ENCODE measurements around the gene ETHE1. TPM values are rescaled to one million over a fixed set of nuclear protein-coding genes. Genes with fewer than 3 reads are reported as not detected.

ETHE1 gene
- total RNA-seq, 6 donors from 2014 or later: 27.4 to 69.2 (median 41.4) TPM

DNA sequence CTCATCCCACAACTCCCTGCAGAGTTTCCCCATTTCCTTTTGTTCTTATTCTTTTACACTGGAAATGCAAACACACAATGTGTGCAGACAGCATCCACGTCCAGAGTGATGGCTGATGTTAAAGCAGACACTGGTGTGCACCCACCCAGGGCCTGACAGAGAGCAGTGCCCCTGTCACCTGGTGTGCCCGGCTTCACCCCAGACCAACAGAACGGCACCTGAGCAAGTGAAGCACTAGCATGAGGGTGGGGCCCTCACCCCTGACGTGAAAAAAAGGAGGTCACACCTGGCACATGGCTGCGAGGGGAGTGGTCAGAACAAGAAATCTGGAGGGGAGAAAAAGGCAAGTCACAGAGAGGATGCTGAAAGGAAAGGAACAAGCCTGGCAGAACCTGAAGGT, 18.3 kb upstream of the ETHE1 start:
- 91 to 97% methylated on average over 5 of the region's 5 CpGs for WGBS, 2 donors
- no peaks in the 10 kb centered on the region for H3K9me3 ChIP-seq
- H3K4me3 ChIP-seq: no peak overlapping the region
- DNase-seq (no peak), ATAC-seq (ENCODE audit: low FRiP score in 2 of 2) (no peak)
- H3K36me3 ChIP-seq: peaks cover 6 to 79% (median 49%) of the 10 kb centered on the region in 4 donors
- TF ChIP-seq POLR2A (IDR thresholded peaks at IDR 0.05) (no peak), EP300 (IDR thresholded peaks at IDR 0.05) (no peak), POLR2AphosphoS5 (IDR thresholded peaks at IDR 0.05) (no peak)
- TF ChIP-seq, protein P1, sequence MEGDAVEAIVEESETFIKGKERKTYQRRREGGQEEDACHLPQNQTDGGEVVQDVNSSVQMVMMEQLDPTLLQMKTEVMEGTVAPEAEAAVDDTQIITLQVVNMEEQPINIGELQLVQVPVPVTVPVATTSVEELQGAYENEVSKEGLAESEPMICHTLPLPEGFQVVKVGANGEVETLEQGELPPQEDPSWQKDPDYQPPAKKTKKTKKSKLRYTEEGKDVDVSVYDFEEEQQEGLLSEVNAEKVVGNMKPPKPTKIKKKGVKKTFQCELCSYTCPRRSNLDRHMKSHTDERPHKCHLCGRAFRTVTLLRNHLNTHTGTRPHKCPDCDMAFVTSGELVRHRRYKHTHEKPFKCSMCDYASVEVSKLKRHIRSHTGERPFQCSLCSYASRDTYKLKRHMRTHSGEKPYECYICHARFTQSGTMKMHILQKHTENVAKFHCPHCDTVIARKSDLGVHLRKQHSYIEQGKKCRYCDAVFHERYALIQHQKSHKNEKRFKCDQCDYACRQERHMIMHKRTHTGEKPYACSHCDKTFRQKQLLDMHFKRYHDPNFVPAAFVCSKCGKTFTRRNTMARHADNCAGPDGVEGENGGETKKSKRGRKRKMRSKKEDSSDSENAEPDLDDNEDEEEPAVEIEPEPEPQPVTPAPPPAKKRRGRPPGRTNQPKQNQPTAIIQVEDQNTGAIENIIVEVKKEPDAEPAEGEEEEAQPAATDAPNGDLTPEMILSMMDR (IDR thresholded peaks at IDR 0.05): no peak
- no peak overlapping the region for H3K27ac ChIP-seq
- no peaks in the 10 kb centered on the region for H3K27me3 ChIP-seq
- no peaks in the 10 kb centered on the region for H3K4me1 ChIP-seq

GRCh38 chr19:43544077-43544476, 17.1 kb upstream of the ETHE1 start:
- Histone ChIP-seq H3K36me3 (peaks cover 7 to 80% (median 50%) of the 10 kb centered on the region in 4 donors), H3K4me3 (no peak overlapping the region), H3K9me3 (peaks cover 0 to 2% (median 0%) of the 10 kb centered on the region in 4 donors), H3K27me3 (no peaks in the 10 kb centered on the region), H3K27ac (no peak overlapping the region), H3K4me1 (no peaks in the 10 kb centered on the region)
- no peak for TF ChIP-seq POLR2AphosphoS5 (IDR thresholded peaks at IDR 0.05)
- TF ChIP-seq, protein P1 (IDR thresholded peaks at IDR 0.05): no peak
- no peak for TF ChIP-seq EP300 (IDR thresholded peaks at IDR 0.05)
- TF ChIP-seq POLR2A (IDR thresholded peaks at IDR 0.05): no peak
- ATAC-seq (ENCODE audit: low FRiP score in 2 of 2) (no peak), DNase-seq (no peak)
- WGBS, 2 donors: 91 to 97% methylated on average over 8 to 9 of the region's 9 CpGs

GRCh38 chr19:43541920-43542650, 15.1 kb upstream of the ETHE1 start:
- 93 to 99% methylated on average over 5 of the region's 5 CpGs for WGBS, 2 donors
- no peak for ATAC-seq (ENCODE audit: low FRiP score in 2 of 2)

GRCh38 chr19:43540381-43540780, 13.4 kb upstream of the ETHE1 start:
- peaks cover 7 to 74% (median 51%) of the 10 kb centered on the region in 4 donors for H3K36me3 ChIP-seq
- H3K4me1 ChIP-seq: peaks cover 0 to 6% (median under 1%) of the 10 kb centered on the region in 4 donors
- whole genome bisulfite sequencing, 2 donors: 95% methylated on average over 3 of the region's 3 CpGs
- no peak overlapping the region for H3K27ac ChIP-seq
- no peak overlapping the region for H3K4me3 ChIP-seq
- H3K27me3 ChIP-seq: no peaks in the 10 kb centered on the region
- peaks cover 0 to 7% (median 3%) of the 10 kb centered on the region in 4 donors for H3K9me3 ChIP-seq
- DNase-seq (no peak), ATAC-seq (ENCODE audit: low FRiP score in 2 of 2) (no peak)
- TF ChIP-seq EP300 (IDR thresholded peaks at IDR 0.05) (no peak), POLR2AphosphoS5 (IDR thresholded peaks at IDR 0.05) (no peak), POLR2A (IDR thresholded peaks at IDR 0.05) (no peak)
- TF ChIP-seq, protein P1 (IDR thresholded peaks at IDR 0.05): no peak

More at GRCh38 chr19:43541920-43542650, 15.1 kb upstream of the ETHE1 start:
- TF ChIP-seq POLR2AphosphoS5 (IDR thresholded peaks at IDR 0.05) (no peak), EP300 (IDR thresholded peaks at IDR 0.05) (no peak), POLR2A (IDR thresholded peaks at IDR 0.05) (no peak)
- TF ChIP-seq, protein P1 (IDR thresholded peaks at IDR 0.05): no peak
- no peaks in the 10 kb centered on the region for H3K27me3 ChIP-seq
- no peak for DNase-seq
- H3K4me3 ChIP-seq: no peak overlapping the region
- no peaks in the 10 kb centered on the region for H3K4me1 ChIP-seq
- H3K27ac ChIP-seq: no peak overlapping the region
- peaks cover 0 to 7% (median 3%) of the 10 kb centered on the region in 4 donors for H3K9me3 ChIP-seq
- H3K36me3 ChIP-seq: peaks cover 7 to 89% (median 59%) of the 10 kb centered on the region in 4 donors
